Ishikawa (cell line): ENCODE data around the gene ERC1.

Experiments used
- CEBPB ChIP-seq: IDR thresholded peaks from 2 replicates; pipeline ENCODE4 v1.6.1; 2012
- CREB1 ChIP-seq: IDR thresholded peaks from 2 replicates; pipeline ENCODE4 v1.6.1; 2012; ENCODE audit warnings: low read depth
- EGR1 ChIP-seq: IDR thresholded peaks from 2 replicates; pipeline ENCODE4 v1.6.1; 2012
- EP300 ChIP-seq: IDR thresholded peaks from 2 replicates; pipeline ENCODE4 v1.6.1; 2012; ENCODE audit warnings: borderline replicate concordance
- FOXM1 ChIP-seq: IDR thresholded peaks from 2 replicates; pipeline ENCODE4 v1.6.1; 2012; ENCODE audit warnings: low read depth, borderline replicate concordance
- NFIC ChIP-seq: IDR thresholded peaks from 2 replicates; pipeline ENCODE4 v1.6.1; 2012
- RAD21 ChIP-seq: IDR thresholded peaks from 2 replicates; pipeline ENCODE4 v1.6.1; 2012; ENCODE audit warnings: low read depth
- TAF1 ChIP-seq: IDR thresholded peaks from 2 replicates; pipeline ENCODE4 v1.6.1; 2012; ENCODE audit warnings: low read depth, mild to moderate bottlenecking
- TCF12 ChIP-seq: IDR thresholded peaks from 2 replicates; pipeline ENCODE4 v1.6.1; 2012; ENCODE audit warnings: low read depth
- TEAD4 ChIP-seq: IDR thresholded peaks from 2 replicates; pipeline ENCODE4 v1.6.1; 2012
- YY1 ChIP-seq: IDR thresholded peaks from 2 replicates; pipeline ENCODE4 v1.6.1; 2012; ENCODE audit warnings: low read depth
- ZBTB7A ChIP-seq: IDR thresholded peaks from 2 replicates; pipeline ENCODE4 v1.6.1; 2012; ENCODE audit warnings: low read depth
- TF ChIP-seq, protein P1 (sequence below): IDR thresholded peaks from 2 replicates; pipeline ENCODE4 v1.6.1; 2012
- TF ChIP-seq, protein P2 (sequence below): IDR thresholded peaks from 2 replicates; pipeline ENCODE4 v1.6.1; 2012; ENCODE audit warnings: low read depth, mild to moderate bottlenecking
- TF ChIP-seq, protein P3 (sequence below): IDR thresholded peaks from 2 replicates; pipeline ENCODE4 v1.6.1; 2012

The ERC1 gene

DNA sequence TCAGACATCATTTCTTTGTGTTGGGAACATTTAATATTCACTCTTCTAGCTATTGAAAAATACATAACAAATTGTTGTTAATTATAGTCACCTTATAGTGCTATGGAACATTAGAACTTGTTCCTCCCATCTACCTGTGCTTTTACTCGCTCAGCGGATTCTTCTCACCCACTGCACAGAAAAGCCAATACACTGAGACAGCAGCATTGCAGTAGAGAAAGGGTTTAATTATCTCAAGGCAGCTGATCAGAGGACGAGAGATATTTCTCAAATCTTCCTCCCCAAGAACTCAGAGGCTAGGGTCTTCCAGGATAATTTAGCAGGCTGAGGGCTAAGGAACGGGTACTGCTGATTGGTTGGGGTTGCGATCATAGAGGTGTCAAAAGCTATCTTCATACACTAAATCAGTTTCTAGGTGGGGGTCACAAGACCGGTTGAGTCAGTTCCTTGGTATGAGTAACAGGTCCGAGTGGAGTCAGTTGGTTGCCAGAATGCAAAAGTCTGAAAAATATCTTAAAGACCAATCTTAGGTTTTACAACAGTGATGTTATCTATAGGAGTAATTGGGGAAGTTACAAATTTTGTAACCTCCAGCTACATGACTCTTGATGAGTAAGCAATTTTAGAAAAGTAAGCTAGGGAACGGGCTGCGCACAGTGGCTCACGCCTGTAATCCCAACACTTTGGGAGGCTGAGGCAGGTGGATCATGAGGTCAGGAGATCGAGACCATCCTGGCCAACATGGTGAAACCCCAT is 430.2 kb downstream of the ERC1 start:
- no peak for TF ChIP-seq TAF1
- TF ChIP-seq, protein P1, sequence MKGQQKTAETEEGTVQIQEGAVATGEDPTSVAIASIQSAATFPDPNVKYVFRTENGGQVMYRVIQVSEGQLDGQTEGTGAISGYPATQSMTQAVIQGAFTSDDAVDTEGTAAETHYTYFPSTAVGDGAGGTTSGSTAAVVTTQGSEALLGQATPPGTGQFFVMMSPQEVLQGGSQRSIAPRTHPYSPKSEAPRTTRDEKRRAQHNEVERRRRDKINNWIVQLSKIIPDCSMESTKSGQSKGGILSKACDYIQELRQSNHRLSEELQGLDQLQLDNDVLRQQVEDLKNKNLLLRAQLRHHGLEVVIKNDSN = peak; percentile 20; the same call in 1 of the 2 replicates

DNA sequence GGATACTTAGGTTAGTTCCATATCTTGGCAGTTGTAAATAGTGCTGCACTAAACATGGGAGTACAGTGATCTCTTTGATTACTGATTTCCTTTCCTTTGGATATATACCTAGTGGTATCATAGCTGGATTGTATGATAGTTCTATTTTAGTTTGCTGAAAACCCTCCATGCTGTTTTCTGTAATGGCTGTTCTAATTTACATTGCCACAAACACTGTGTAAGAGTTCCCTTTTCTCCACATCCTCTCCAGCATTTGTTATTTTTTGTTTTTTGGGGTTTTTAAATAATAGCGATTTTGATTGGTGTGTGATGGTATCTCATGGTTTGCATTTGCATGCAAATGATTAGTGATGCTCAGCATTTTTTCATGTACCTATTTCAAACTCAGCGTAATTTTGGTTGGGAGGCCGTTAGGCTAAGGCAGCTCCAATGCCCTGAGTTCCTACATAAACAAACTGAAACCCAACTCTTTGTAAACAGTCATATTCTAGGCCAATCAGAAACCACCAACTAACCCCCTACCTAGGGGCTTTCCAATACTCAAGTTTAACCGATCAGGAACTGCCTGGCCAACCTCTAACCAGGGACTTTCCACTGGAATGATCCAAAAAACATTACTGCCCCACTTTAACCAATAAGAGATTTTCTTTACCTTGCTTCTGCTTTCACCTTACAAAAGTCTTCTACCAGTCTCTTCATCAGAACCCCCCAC is 431.7 kb downstream of the ERC1 start:
- TF ChIP-seq, protein P1 = no peak
- TF ChIP-seq YY1 (no peak), ZBTB7A (no peak), EP300 (no peak), EGR1 (no peak), NFIC (no peak), TCF12 (no peak), FOXM1 (no peak), RAD21 (no peak), TEAD4 (no peak), CEBPB (no peak), CREB1 (no peak), TAF1 (no peak)
- TF ChIP-seq, protein P2, sequence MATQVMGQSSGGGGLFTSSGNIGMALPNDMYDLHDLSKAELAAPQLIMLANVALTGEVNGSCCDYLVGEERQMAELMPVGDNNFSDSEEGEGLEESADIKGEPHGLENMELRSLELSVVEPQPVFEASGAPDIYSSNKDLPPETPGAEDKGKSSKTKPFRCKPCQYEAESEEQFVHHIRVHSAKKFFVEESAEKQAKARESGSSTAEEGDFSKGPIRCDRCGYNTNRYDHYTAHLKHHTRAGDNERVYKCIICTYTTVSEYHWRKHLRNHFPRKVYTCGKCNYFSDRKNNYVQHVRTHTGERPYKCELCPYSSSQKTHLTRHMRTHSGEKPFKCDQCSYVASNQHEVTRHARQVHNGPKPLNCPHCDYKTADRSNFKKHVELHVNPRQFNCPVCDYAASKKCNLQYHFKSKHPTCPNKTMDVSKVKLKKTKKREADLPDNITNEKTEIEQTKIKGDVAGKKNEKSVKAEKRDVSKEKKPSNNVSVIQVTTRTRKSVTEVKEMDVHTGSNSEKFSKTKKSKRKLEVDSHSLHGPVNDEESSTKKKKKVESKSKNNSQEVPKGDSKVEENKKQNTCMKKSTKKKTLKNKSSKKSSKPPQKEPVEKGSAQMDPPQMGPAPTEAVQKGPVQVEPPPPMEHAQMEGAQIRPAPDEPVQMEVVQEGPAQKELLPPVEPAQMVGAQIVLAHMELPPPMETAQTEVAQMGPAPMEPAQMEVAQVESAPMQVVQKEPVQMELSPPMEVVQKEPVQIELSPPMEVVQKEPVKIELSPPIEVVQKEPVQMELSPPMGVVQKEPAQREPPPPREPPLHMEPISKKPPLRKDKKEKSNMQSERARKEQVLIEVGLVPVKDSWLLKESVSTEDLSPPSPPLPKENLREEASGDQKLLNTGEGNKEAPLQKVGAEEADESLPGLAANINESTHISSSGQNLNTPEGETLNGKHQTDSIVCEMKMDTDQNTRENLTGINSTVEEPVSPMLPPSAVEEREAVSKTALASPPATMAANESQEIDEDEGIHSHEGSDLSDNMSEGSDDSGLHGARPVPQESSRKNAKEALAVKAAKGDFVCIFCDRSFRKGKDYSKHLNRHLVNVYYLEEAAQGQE = no peak
- TF ChIP-seq, protein P3, sequence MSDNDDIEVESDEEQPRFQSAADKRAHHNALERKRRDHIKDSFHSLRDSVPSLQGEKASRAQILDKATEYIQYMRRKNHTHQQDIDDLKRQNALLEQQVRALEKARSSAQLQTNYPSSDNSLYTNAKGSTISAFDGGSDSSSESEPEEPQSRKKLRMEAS = no peak

DNA sequence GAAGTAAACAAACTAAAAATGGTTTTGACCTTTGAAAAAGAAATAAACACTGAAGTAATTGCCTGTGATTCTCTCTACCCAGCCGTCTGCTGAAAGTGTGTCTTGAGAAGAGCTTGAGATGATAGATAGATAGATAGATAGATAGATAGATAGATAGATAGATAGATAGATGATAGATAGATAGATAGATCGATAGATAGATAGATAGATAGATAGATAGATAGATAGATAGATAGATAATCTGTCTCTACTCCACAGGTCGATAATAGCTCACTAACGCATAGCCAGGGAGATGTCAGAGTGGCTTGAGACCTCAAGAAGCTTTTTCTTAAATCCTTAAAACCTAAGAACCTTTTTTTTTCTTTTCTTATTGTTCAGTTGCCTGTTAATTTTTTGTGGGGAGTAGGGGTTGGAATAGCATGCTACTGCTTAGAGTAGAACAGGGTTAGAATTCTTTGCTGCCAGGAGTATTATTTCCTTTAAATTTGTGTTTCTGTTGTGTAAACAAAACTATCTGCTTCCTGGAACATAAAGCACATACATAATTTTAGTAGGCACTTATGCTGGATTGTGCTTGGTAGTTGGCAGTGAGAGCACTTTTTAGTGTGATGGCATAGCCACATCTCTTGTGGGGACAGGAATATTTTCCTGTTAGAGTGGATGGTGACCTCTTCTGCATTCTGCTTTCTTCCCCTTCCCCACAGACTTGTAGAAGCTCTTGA is 433.8 kb downstream of the ERC1 start:
- no peak for TF ChIP-seq TCF12
- TF ChIP-seq CEBPB = no peak
- no peak for TF ChIP-seq EP300
- TF ChIP-seq, protein P1 = no peak
- no peak for TF ChIP-seq ZBTB7A
- TF ChIP-seq FOXM1 = no peak
- TF ChIP-seq YY1 = no peak
- TF ChIP-seq TAF1 = no peak
- TF ChIP-seq RAD21 = no peak
- TF ChIP-seq EGR1 = no peak
- TF ChIP-seq, protein P3 = no peak
- TF ChIP-seq NFIC = no peak
- TF ChIP-seq, protein P2 = no peak
- no peak for TF ChIP-seq TEAD4
- TF ChIP-seq CREB1 = no peak

DNA sequence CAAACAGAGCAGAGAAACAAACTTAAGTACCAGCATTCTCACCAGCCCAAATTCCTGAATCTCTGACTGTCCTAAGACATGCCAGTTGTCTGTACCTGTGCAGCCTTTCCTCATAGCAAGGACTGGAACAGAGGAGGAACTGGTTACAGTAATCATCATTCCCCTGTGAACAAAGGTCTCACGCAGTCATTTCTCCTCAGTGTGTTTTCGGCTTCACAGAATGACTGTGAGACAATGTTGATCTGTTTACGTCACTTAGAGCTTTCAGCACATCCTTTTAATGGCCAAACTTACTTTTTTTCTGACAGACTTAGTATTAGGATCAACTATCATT is 434.3 kb downstream of the ERC1 start:
- TF ChIP-seq FOXM1 (no peak), CREB1 (no peak), EP300 (no peak), NFIC (no peak), RAD21 (no peak)
- TF ChIP-seq, protein P2 = no peak
